Left lung (tissue), 10 donors: ENCODE results near the gene CCDC152. TPM values are rescaled to one million over a fixed set of nuclear protein-coding genes. Genes with fewer than 3 reads are reported as not detected.

ENCODE experiments used
- ATAC-seq: fragments of 200-7000 bp; cut with Tn5 transposase; one replicate; pipeline ENCODE4 v1.9.1; 2020; ENCODE audit warnings: moderate library complexity
- DNase-seq, 4 donors: peaks; one replicate each; pipeline ENCODE4 v3.0.0-alpha.2; 2013 to 2020
- H3K27ac ChIP-seq, 2 donors: fragments of 200-600 bp; sonication (generic) in 1 of 2; one replicate each; pipeline versions ENCODE4 v1.5.0 to v1.8.0; 2020 to 2021
- H3K27me3 ChIP-seq, 2 donors: fragments of 200-600 bp; sonication (generic) in 1 of 2; one replicate each; pipeline versions ENCODE4 v1.5.0 to v1.8.0; 2020 to 2021
- H3K36me3 ChIP-seq, 2 donors: fragments of 200-600 bp; sonication (generic) in 1 of 2; one replicate each; pipeline versions ENCODE4 v1.5.0 to v1.8.0; 2020 to 2021
- H3K4me1 ChIP-seq, 2 donors: fragments of 200-600 bp; one replicate each; pipeline ENCODE4 v1.8.0; 2021
- H3K4me3 ChIP-seq, 2 donors: fragments of 200-600 bp; sonication (generic) in 1 of 2; one replicate each; pipeline versions ENCODE4 v1.5.0 to v1.8.0; 2020 to 2021; ENCODE audit warnings: mild to moderate bottlenecking in 1 of 2
- H3K9me3 ChIP-seq, 2 donors: fragments of 200-600 bp; sonication (generic) in 1 of 2; one replicate each; pipeline versions ENCODE4 v1.5.0 to v1.8.0; 2020 to 2021
- intact Hi-C, 2 donors: fragments of 100-400 bp; cut with DNase I; formaldehyde crosslinking; loops; one replicate each; pipeline versions ENCODE4 v1.11.2 to v1.14.2; 2022
- polyA plus RNA-seq, 6 donors: library from polyadenylated mRNA; unstranded; fragments of 120-200 nt; gene quantifications; one replicate each; pipeline ENCODE4 v1.2.1, GENCODE V29; 2013; ENCODE audit not compliant: insufficient read length in 6 of 6
- total RNA-seq, 2 donors: library from RNA; stranded (reverse); fragmentation: NEBNext Ultra II Directional; extraction: Animal tissue kit (Norgen Biotek cat#: 25700); gene quantifications; one replicate each; pipeline ENCODE4 v1.2.1, GENCODE V29; 2021
- TF ChIP-seq, protein P1 (sequence below), 2 donors: fragments of 200-600 bp; sonication (generic) in 1 of 2; IDR thresholded peaks; one replicate each; pipeline versions ENCODE4 v1.5.0 to v1.8.0; 2021; ENCODE audit warnings: antibody characterized with exemption in 2 of 2
- donor health status: DM: no; HTN: yes; CAD: no.
- donor health status: DM: no; HTN: no; CAD: no.

CCDC152 gene
- total and polyA plus RNA-seq, 8 donors, result 0.96 to 37.8 (median 21.4) TPM

DNA sequence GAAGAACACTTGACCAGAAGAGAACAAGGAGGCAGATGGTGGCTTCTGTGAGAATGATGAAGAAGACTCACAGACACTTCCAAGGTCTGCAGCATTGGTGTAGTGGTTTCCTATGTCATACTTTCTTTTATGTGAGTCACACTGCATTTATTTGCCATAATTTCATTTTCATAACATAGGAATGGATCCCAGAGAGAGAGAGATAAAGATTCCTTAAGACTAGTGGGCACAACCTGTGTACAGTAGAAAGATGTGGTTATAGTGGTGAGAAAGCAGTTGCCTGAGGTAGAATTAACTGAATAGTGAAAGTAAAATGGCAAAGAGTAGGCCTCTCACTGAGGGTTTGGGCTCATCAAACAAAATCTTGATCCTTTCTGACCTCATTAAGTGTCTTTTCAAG, 7.6 kb upstream of the CCDC152 start:
- H3K36me3 ChIP-seq, result no peaks in the 10 kb centered on the region
- no peak for ATAC-seq
- H3K27me3 ChIP-seq, result no peaks in the 10 kb centered on the region
- no peak overlapping the region for H3K4me3 ChIP-seq
- TF ChIP-seq, protein P1, sequence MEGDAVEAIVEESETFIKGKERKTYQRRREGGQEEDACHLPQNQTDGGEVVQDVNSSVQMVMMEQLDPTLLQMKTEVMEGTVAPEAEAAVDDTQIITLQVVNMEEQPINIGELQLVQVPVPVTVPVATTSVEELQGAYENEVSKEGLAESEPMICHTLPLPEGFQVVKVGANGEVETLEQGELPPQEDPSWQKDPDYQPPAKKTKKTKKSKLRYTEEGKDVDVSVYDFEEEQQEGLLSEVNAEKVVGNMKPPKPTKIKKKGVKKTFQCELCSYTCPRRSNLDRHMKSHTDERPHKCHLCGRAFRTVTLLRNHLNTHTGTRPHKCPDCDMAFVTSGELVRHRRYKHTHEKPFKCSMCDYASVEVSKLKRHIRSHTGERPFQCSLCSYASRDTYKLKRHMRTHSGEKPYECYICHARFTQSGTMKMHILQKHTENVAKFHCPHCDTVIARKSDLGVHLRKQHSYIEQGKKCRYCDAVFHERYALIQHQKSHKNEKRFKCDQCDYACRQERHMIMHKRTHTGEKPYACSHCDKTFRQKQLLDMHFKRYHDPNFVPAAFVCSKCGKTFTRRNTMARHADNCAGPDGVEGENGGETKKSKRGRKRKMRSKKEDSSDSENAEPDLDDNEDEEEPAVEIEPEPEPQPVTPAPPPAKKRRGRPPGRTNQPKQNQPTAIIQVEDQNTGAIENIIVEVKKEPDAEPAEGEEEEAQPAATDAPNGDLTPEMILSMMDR (IDR thresholded peaks at IDR 0.05), result no peak
- no peak overlapping the region for H3K27ac ChIP-seq
- intact Hi-C loops, result no loop called here
- no peaks in the 10 kb centered on the region for H3K4me1 ChIP-seq
- no peak for DNase-seq
- no peaks in the 10 kb centered on the region for H3K9me3 ChIP-seq

DNA sequence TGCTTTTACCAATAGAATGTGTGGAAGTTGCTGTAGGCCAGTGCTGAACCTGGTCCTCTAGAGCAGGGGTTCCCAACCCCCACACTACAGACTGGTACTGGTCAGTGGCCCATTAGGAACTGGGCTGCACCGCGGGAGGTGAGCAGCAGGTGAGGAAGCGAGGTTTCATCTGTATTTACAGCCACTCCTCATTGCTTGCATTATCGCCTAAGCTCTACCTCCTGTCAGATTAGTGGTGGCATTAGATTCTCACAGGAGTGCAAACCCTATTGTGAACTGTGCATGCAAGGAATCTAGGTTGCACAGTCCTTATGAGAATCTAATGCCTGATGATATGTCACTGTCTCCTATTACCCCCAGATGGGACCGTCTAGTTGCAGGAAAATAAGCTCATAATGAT, 6.1 kb upstream of the CCDC152 start:
- Histone ChIP-seq H3K36me3 (no peaks in the 10 kb centered on the region), H3K4me1 (no peaks in the 10 kb centered on the region), H3K27me3 (no peaks in the 10 kb centered on the region), H3K9me3 (no peaks in the 10 kb centered on the region), H3K27ac (no peak overlapping the region), H3K4me3 (no peak overlapping the region)
- intact Hi-C loops, result no loop called here
- TF ChIP-seq, protein P1 (IDR thresholded peaks at IDR 0.05), result no peak
- DNase-seq, result no peak
- no peak for ATAC-seq

DNA sequence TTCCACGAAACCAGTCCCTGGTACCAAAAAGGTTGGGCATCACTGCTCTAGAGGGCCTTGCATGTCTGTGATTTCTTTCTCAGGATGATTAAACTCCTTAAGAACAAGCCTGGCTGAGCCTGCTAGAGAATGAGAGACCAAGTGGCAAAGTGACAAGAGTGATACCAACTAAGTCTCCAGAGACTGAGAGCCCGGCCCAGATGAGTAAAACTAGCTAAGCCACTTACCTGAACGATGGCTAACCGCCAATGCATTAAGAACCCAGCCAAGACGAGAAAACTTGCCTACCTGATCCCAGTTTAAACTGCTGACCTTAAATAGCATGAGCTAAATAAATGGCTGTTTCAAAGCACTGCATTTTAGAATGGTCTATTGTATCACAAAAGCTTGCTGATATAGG, 5.6 kb upstream of the CCDC152 start:
- peak; percentile 64 for ATAC-seq
- Histone ChIP-seq H3K4me3 (no peak overlapping the region), H3K27me3 (no peaks in the 10 kb centered on the region), H3K36me3 (no peaks in the 10 kb centered on the region), H3K4me1 (no peaks in the 10 kb centered on the region), H3K27ac (no peak overlapping the region), H3K9me3 (no peaks in the 10 kb centered on the region)
- intact Hi-C loops, result no loop called here
- DNase-seq, result peak in 1 of 4 donors; percentile 10
- TF ChIP-seq, protein P1 (IDR thresholded peaks at IDR 0.05), result no peak

DNA sequence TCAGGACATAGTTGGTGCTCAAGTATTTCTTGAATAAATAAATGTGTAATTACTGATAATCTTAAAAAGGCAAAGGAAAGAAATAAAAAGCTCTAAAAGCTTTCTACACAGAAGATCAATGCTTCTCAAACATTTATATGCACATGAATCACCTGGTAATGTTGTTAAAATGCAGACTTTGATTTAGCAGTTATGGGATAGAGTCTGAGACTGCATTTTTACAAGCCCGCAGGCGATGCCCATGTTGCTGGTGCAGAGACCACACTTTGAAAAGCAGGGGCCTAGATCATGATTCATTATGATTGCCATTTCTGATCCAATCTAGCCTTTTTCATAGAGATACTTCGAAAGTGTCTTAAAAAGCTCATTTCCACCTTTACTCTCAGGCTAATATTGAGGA, 3.5 kb upstream of the CCDC152 start:
- no peak for ATAC-seq
- Histone ChIP-seq H3K4me1 (peaks cover 0 to 3% of the 10 kb centered on the region in 2 donors), H3K36me3 (no peaks in the 10 kb centered on the region), H3K27me3 (peaks cover 7 to 14% of the 10 kb centered on the region in 2 donors), H3K27ac (no peak overlapping the region), H3K9me3 (no peaks in the 10 kb centered on the region), H3K4me3 (no peak overlapping the region)
- TF ChIP-seq, protein P1 (IDR thresholded peaks at IDR 0.05), result no peak
- intact Hi-C loops, result no loop called here
- DNase-seq, result no peak

DNA sequence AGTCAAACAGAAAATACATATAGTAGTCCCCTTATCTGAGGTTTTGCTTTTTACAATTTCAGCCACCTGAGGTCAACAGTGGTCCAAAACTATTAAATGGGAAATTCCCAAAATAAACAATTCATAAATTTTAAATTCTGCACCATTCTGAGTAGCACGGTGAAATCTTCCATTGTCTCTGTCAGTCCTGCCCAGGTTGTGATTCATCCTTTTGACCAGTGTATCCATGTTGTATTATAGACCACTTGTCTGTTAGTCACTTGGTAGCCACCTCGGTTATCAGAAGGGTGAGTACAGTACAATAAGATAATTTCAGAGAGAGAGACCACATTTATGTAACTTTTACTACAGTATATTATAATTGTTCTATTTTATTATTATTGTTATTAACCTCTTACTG, 2.8 kb downstream of the CCDC152 start:
- DNase-seq (no peak), ATAC-seq (no peak)
- TF ChIP-seq, protein P1 (IDR thresholded peaks at IDR 0.05), result no peak
- Histone ChIP-seq H3K9me3 (no peaks in the 10 kb centered on the region), H3K4me1 (peaks cover 0 to 3% of the 10 kb centered on the region in 2 donors), H3K36me3 (no peaks in the 10 kb centered on the region), H3K27ac (no peak overlapping the region), H3K4me3 (no peak overlapping the region), H3K27me3 (peaks cover 9 to 14% of the 10 kb centered on the region in 2 donors)
- intact Hi-C loops, result no loop called here
